ENCODE results near the gene AKAP8L.

AKAP8L gene

GRCh38 chr19:15418579-15419412, at the start of gene AKAP8L:
Gene AKAP8L (minus strand): TSS chr19:15418988. CDS start chr19:15418923, 65 bp downstream.
- peak; percentile 100 for DNase-seq (ENCODE audit: low read depth)

GRCh38 chr19:15467734-15468214, 49.0 kb upstream of the AKAP8L start:
- DNase-seq (ENCODE audit: low read depth): no peak
- TF ChIP-seq CTCF (conservative IDR thresholded peaks at IDR 0.05; ENCODE audit: low read depth, low read length): no peak

More at GRCh38 chr19:15418579-15419412, at the start of gene AKAP8L:
- TF ChIP-seq CTCF (conservative IDR thresholded peaks at IDR 0.05; ENCODE audit: low read depth, low read length): peak; percentile 83
- peak within 1 kb of the TSS; percentile 99 for H3K4me3 ChIP-seq (ENCODE audit: low read depth, low read length)

GRCh38 chr19:15466851-15467733, 48.3 kb upstream of the AKAP8L start:
- peak; percentile 82 for DNase-seq (ENCODE audit: low read depth)
- no peak overlapping the region for H3K4me3 ChIP-seq (ENCODE audit: low read depth, low read length)
- TF ChIP-seq CTCF (conservative IDR thresholded peaks at IDR 0.05; ENCODE audit: low read depth, low read length): no peak

More at GRCh38 chr19:15467734-15468214, 49.0 kb upstream of the AKAP8L start:
- H3K4me3 ChIP-seq (ENCODE audit: low read depth, low read length): no peak overlapping the region

GRCh38 chr19:15464394-15465385, 45.9 kb upstream of the AKAP8L start, which contains the start of gene RASAL3:
Gene RASAL3 (minus strand): TSS chr19:15464544. CDS start chr19:15464358, 186 bp downstream.
- H3K4me3 ChIP-seq (ENCODE audit: low read depth, low read length): no peak within 1 kb of the TSS
- no peak for TF ChIP-seq CTCF (conservative IDR thresholded peaks at IDR 0.05; ENCODE audit: low read depth, low read length)
- no peak for DNase-seq (ENCODE audit: low read depth)

GRCh38 chr19:15463861-15464371, 45.1 kb upstream of the AKAP8L start:
- no peak overlapping the region for H3K4me3 ChIP-seq (ENCODE audit: low read depth, low read length)
- DNase-seq (ENCODE audit: low read depth): no peak

More at GRCh38 chr19:15463861-15464371, 45.1 kb upstream of the AKAP8L start:
- TF ChIP-seq CTCF (conservative IDR thresholded peaks at IDR 0.05; ENCODE audit: low read depth, low read length): no peak

Measured in choroid plexus epithelial cell (primary cell).